HepG2 (cell line): ENCODE results near the gene ZSWIM7. TPM values are rescaled to one million over a fixed set of nuclear protein-coding genes. Genes with fewer than 3 reads are reported as not detected.

ENCODE experiments used
- ETV5 ChIP-seq: IDR thresholded peaks from 2 replicates; pipeline ENCODE4 v1.6.1; 2018; ENCODE audit warnings: missing biosample characterization, missing genetic modification reagents, inconsistent platforms, borderline replicate concordance
- HOXA7 ChIP-seq: sonication (generic); formaldehyde crosslinking; IDR thresholded peaks from 2 replicates; pipeline ENCODE4 v1.8.1; 2022; ENCODE audit warnings: mild to moderate bottlenecking, missing genetic modification reagents, moderate library complexity
- NR1H2 ChIP-seq: sonication (generic); formaldehyde crosslinking; IDR thresholded peaks from 2 replicates; pipeline ENCODE4 v1.8.1; 2022; ENCODE audit warnings: low read depth, missing genetic modification reagents, borderline replicate concordance
- NR2F2 ChIP-seq: IDR thresholded peaks from 2 replicates; pipeline ENCODE4 v1.6.1; 2012; ENCODE audit warnings: low read depth, inconsistent platforms, borderline replicate concordance
- PITX1 ChIP-seq: sonication (generic); formaldehyde crosslinking; IDR thresholded peaks from 2 replicates; pipeline ENCODE4 v1.5.1; 2020; ENCODE audit warnings: mild to moderate bottlenecking, missing genetic modification reagents
- SAFB2 ChIP-seq: sonication (generic); formaldehyde crosslinking; IDR thresholded peaks from 2 replicates; pipeline ENCODE4 v1.5.1; 2020; ENCODE audit warnings: missing genetic modification reagents, low read depth, mild to moderate bottlenecking, borderline replicate concordance
- ZFP1 ChIP-seq: IDR thresholded peaks from 2 replicates; pipeline ENCODE4 v1.6.1; 2016
- ZNF136 ChIP-seq: sonication (generic); formaldehyde crosslinking; IDR thresholded peaks from 2 replicates; pipeline ENCODE4 v1.8.1; 2022; ENCODE audit warnings: low read depth, mild to moderate bottlenecking, moderate library complexity, missing genetic modification reagents
- ZNF253 ChIP-seq: sonication (generic); formaldehyde crosslinking; IDR thresholded peaks from 2 replicates; pipeline ENCODE4 v1.8.0; 2022; ENCODE audit warnings: mild to moderate bottlenecking, missing genetic modification reagents, borderline replicate concordance
- ZNF343 ChIP-seq: sonication (generic); formaldehyde crosslinking; IDR thresholded peaks from 2 replicates; pipeline ENCODE4 v1.4.0; 2020; ENCODE audit warnings: mild to moderate bottlenecking, missing genetic modification reagents
- polyA plus RNA-seq, 8 experiments: library from polyadenylated mRNA; depleted of rRNA in 3 of 8; stranded (reverse) in 7 of 8; unstranded in 1 of 8; fragments of >200 nt; fragmentation: Illumina TruSeq in 4 of 8; extraction: Trizol in 4 of 8; gene quantifications; 2 replicates each; pipeline versions ENCODE4 v1.2.1 to v1.2.3, GENCODE V29; 2011 to 2016; ENCODE audit warnings: low read depth in 4 of 8, missing spikeins in 1 of 8, mixed read lengths in 1 of 8; ENCODE audit not compliant: insufficient read depth in 1 of 8
- total RNA-seq, 5 experiments: library from RNA; depleted of rRNA; stranded (reverse); fragments of >200 nt; fragmentation: Illumina TruSeq; extraction: Trizol; gene quantifications; 2 replicates each; pipeline ENCODE4 v1.2.3, GENCODE V29; 2016; ENCODE audit warnings: low read depth in 1 of 5
- TF ChIP-seq, protein P1 (sequence below): sonication (generic); formaldehyde crosslinking; IDR thresholded peaks from 2 replicates; pipeline ENCODE4 v1.5.0; 2020; ENCODE audit warnings: mild to moderate bottlenecking, missing genetic modification reagents, borderline replicate concordance
- TF ChIP-seq, protein P2 (sequence below): sonication (generic); formaldehyde crosslinking; IDR thresholded peaks from 2 replicates; pipeline ENCODE4 v1.4.0; 2020; ENCODE audit warnings: missing genetic modification reagents
- TF ChIP-seq, protein P3 (sequence below): sonication (generic); formaldehyde crosslinking; IDR thresholded peaks from 2 replicates; pipeline ENCODE4 v1.5.1; 2020; ENCODE audit warnings: mild to moderate bottlenecking, missing genetic modification reagents
- TF ChIP-seq, protein P4 (sequence below): sonication (generic); formaldehyde crosslinking; IDR thresholded peaks from 2 replicates; pipeline ENCODE4 v1.5.1; 2020; ENCODE audit warnings: mild to moderate bottlenecking, missing genetic modification reagents, moderate library complexity

ZSWIM7 gene
- total and polyA plus RNA-seq, 2 of the 13 experiments (the other 11 are each of a cell fraction or from before 2014, with no cell fraction given) = 13.1 to 28.1 TPM

DNA sequence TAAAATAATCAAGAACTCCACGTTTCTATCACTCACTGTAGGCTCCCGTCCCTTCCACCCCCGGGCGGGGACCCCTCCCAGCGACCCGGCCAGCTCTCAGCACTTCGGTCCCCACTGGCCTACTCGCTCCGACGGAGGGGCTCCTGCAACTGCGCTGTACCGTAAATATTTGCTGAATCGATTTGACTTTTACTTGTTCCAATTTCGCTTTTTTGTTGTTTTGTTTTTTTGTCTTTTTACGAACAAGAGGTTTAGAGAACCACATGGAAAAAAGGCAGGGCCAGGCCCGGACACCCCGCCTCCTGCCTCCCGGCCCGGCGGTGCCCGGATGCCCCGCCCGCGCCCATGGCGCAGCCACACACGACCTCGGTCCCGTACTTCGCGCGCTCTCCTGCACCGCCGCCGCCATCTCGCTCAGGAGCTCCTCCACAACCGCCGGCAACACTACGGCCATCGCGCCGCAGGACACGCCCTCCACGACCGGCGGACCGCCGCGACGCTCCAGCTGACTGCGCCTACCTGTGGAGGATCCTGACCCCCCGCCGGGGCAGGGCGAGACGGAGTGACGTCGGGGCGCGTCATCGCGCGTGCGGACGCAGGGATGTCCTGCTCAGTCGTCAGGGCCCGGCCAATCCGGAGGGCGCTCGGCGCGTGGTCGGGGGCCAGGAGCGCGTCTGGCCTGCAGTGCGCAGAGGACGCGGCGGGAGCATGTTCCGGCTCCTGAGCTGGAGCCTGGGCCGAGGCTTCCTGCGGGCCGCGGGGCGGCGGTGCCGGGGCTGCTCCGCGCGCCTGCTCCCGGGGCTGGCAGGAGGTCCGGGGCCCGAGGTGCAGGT, at the start of gene ZSWIM7, which contains the start of gene TTC19 (continued):
- TF ChIP-seq, protein P1, sequence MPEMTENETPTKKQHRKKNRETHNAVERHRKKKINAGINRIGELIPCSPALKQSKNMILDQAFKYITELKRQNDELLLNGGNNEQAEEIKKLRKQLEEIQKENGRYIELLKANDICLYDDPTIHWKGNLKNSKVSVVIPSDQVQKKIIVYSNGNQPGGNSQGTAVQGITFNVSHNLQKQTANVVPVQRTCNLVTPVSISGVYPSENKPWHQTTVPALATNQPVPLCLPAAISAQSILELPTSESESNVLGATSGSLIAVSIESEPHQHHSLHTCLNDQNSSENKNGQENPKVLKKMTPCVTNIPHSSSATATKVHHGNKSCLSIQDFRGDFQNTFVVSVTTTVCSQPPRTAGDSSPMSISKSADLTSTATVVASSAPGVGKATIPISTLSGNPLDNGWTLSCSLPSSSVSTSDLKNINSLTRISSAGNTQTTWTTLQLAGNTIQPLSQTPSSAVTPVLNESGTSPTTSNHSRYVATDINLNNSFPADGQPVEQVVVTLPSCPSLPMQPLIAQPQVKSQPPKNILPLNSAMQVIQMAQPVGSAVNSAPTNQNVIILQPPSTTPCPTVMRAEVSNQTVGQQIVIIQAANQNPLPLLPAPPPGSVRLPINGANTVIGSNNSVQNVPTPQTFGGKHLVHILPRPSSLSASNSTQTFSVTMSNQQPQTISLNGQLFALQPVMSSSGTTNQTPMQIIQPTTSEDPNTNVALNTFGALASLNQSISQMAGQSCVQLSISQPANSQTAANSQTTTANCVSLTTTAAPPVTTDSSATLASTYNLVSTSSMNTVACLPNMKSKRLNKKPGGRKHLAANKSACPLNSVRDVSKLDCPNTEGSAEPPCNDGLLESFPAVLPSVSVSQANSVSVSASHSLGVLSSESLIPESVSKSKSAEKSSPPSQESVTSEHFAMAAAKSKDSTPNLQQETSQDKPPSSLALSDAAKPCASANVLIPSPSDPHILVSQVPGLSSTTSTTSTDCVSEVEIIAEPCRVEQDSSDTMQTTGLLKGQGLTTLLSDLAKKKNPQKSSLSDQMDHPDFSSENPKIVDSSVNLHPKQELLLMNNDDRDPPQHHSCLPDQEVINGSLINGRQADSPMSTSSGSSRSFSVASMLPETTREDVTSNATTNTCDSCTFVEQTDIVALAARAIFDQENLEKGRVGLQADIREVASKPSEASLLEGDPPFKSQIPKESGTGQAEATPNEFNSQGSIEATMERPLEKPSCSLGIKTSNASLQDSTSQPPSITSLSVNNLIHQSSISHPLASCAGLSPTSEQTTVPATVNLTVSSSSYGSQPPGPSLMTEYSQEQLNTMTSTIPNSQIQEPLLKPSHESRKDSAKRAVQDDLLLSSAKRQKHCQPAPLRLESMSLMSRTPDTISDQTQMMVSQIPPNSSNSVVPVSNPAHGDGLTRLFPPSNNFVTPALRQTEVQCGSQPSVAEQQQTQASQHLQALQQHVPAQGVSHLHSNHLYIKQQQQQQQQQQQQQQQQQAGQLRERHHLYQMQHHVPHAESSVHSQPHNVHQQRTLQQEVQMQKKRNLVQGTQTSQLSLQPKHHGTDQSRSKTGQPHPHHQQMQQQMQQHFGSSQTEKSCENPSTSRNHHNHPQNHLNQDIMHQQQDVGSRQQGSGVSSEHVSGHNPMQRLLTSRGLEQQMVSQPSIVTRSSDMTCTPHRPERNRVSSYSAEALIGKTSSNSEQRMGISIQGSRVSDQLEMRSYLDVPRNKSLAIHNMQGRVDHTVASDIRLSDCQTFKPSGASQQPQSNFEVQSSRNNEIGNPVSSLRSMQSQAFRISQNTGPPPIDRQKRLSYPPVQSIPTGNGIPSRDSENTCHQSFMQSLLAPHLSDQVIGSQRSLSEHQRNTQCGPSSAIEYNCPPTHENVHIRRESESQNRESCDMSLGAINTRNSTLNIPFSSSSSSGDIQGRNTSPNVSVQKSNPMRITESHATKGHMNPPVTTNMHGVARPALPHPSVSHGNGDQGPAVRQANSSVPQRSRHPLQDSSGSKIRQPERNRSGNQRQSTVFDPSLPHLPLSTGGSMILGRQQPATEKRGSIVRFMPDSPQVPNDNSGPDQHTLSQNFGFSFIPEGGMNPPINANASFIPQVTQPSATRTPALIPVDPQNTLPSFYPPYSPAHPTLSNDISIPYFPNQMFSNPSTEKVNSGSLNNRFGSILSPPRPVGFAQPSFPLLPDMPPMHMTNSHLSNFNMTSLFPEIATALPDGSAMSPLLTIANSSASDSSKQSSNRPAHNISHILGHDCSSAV (CRISPR knock-in tag) = no peak
- TF ChIP-seq HOXA7 (CRISPR knock-in tag) (peak; percentile 83; the same call in 1 of the 2 replicates), PITX1 (CRISPR knock-in tag) (peak; percentile 83), ZNF253 (CRISPR knock-in tag) (no peak), ZFP1 (CRISPR knock-in tag) (no peak), SAFB2 (CRISPR knock-in tag) (peak; percentile 74; the same call in 1 of the 2 replicates), NR2F2 (no peak), ZNF343 (CRISPR knock-in tag) (no peak), ETV5 (CRISPR knock-in tag) (peak; percentile 76), ZNF136 (0 out of 2 replicates have a peak, but pooled peaks have one; percentile 83), NR1H2 (CRISPR knock-in tag) (no peak)
- TF ChIP-seq, protein P2, sequence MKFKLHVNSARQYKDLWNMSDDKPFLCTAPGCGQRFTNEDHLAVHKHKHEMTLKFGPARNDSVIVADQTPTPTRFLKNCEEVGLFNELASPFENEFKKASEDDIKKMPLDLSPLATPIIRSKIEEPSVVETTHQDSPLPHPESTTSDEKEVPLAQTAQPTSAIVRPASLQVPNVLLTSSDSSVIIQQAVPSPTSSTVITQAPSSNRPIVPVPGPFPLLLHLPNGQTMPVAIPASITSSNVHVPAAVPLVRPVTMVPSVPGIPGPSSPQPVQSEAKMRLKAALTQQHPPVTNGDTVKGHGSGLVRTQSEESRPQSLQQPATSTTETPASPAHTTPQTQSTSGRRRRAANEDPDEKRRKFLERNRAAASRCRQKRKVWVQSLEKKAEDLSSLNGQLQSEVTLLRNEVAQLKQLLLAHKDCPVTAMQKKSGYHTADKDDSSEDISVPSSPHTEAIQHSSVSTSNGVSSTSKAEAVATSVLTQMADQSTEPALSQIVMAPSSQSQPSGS (CRISPR knock-in tag) = peak; percentile 90
- TF ChIP-seq, protein P3, sequence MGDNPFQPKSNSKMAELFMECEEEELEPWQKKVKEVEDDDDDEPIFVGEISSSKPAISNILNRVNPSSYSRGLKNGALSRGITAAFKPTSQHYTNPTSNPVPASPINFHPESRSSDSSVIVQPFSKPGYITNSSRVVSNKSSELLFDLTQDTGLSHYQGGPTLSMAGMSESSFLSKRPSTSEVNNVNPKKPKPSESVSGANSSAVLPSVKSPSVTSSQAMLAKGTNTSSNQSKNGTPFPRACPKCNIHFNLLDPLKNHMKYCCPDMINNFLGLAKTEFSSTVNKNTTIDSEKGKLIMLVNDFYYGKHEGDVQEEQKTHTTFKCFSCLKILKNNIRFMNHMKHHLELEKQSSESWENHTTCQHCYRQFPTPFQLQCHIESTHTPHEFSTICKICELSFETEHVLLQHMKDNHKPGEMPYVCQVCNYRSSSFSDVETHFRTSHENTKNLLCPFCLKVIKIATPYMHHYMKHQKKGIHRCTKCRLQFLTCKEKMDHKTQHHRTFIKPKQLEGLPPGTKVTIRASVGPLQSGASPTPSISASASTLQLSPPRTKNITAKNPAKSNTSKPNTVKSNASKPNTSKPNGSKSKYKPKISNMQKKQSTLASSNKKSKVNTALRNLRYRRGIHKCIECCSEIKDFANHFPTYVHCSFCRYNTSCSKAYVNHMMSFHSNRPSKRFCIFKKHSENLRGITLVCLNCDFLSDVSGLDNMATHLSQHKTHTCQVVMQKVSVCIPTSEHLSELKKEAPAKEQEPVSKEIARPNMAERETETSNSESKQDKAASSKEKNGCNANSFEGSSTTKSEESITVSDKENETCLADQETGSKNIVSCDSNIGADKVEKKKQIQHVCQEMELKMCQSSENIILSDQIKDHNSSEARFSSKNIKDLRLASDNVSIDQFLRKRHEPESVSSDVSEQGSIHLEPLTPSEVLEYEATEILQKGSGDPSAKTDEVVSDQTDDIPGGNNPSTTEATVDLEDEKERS (CRISPR knock-in tag) = peak; percentile 64; the same call in 1 of the 2 replicates
- TF ChIP-seq, protein P4, sequence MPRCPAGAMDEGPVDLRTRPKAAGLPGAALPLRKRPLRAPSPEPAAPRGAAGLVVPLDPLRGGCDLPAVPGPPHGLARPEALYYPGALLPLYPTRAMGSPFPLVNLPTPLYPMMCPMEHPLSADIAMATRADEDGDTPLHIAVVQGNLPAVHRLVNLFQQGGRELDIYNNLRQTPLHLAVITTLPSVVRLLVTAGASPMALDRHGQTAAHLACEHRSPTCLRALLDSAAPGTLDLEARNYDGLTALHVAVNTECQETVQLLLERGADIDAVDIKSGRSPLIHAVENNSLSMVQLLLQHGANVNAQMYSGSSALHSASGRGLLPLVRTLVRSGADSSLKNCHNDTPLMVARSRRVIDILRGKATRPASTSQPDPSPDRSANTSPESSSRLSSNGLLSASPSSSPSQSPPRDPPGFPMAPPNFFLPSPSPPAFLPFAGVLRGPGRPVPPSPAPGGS (CRISPR knock-in tag) = peak; percentile 95
